MM.1S (cell line): Measurements from ENCODE around the gene LITAFD.

Source experiments
- CTCF ChIP-seq: fragments of 300-600 bp; sonication (generic); IDR thresholded peaks from 2 replicates; pipeline ENCODE4 v1.5.1; 2016; ENCODE audit warnings: antibody characterized with exemption, low read length, mixed read lengths
- EZH2 ChIP-seq: fragments of 300-600 bp; sonication (generic); optimal IDR thresholded peaks from 2 replicates; pipeline ENCODE3; 2017; ENCODE audit warnings: low read depth, mild to moderate bottlenecking, antibody characterized with exemption, low read length, mixed read lengths

GRCh38 chr16:8847623-8848022, 34.5 kb upstream of the LITAFD start:
- TF ChIP-seq EZH2 (no peak), CTCF (no peak)
